ENCODE results near the gene TNN.
A peak's percentile ranks its signal among the peaks of the same experiment; 100 is the strongest.

TNN gene

DNA sequence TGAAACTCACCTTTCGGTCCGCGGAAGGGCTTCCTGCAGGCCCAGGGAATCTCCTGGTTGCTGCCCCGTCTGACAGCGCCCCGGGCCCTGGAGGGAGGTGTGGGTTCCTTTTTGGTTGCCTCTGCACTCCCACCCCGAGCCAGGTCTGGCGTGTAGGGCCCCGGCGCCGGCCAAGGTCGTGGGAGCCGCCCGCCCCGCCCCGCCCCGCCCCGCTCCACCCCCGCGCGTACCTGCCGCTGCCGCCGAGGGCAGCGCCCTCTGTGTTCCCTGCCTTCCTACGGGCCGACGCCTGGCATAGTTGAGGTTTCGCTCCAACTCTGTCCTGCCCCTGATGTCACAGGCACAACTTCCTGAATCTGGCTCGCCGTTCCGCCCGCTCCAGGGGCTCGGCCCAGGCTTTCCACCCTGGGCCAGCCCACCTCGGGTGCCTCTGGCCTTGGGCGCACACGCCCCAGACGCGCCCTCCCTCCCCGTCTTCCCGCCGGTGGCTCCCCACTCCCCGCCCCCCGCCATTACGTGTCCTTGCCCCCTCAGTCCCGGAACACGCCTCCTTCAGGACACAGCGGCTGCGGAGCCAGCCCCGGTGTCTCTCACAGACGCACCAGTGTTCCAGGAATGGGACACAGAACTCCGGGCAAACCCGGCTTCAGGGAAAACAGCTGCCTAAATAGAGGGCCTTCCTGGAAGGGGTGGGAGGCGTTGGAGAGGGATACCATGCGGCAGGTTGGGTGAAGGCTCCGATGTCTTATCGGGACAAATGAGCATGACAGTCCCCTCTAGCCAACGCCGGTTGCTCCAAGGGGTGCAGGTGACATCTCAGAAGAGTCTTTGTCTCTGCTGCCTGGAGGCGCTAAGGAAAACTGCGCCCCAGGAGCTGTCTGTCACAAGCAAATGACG lies 125.2 kb downstream of the TNN start, which contains the start of gene KIAA0040:
TSS of gene KIAA0040 (minus strand) at position 147 of the 897 bp plus-strand sequence. CDS start 31,763 bp downstream, outside the sequence.
- no peak for DNase-seq (ENCODE audit: low read depth)
- no peak for TF ChIP-seq CTCF (conservative IDR thresholded peaks at IDR 0.05; ENCODE audit: low read depth, low read length)
- peak within 1 kb of the TSS; percentile 44 for H3K4me3 ChIP-seq (ENCODE audit: low read length)

GRCh38 chr1:175193527-175193910 lies 125.9 kb downstream of the TNN start:
- no peak overlapping the region for H3K4me3 ChIP-seq (ENCODE audit: low read length)
- DNase-seq (ENCODE audit: low read depth): no peak
- TF ChIP-seq CTCF (conservative IDR thresholded peaks at IDR 0.05; ENCODE audit: low read depth, low read length): no peak

DNA sequence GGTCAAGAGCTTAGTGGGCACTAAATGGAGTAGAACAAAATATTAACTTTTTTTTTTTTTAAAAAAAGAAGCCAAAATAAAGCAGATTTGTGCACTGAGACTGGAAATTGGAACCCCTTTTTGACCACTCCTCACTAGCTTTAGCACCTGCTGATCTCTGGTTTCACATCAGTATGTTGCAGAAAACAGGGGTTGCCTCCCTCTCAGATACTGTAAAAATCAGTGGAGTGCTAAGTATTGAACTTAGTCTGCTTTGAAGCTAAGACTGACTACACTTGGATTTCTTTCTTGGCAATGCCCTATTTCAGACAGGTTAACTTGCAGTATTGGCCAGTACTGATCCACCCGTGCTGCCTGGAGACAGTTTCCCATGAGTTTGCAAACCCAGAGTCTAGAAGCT lies 127.6 kb downstream of the TNN start:
- H3K4me3 ChIP-seq (ENCODE audit: low read length): no peak overlapping the region
- TF ChIP-seq CTCF (conservative IDR thresholded peaks at IDR 0.05; ENCODE audit: low read depth, low read length): no peak
- no peak for DNase-seq (ENCODE audit: low read depth)

- no peak for DNase-seq (ENCODE audit: low read depth)
- H3K4me3 ChIP-seq (ENCODE audit: low read length): no peak overlapping the region
- TF ChIP-seq CTCF (conservative IDR thresholded peaks at IDR 0.05; ENCODE audit: low read depth, low read length): no peak
Observed at GRCh38 chr1:175195798-175196197, 128.2 kb downstream of the TNN start.

DNA sequence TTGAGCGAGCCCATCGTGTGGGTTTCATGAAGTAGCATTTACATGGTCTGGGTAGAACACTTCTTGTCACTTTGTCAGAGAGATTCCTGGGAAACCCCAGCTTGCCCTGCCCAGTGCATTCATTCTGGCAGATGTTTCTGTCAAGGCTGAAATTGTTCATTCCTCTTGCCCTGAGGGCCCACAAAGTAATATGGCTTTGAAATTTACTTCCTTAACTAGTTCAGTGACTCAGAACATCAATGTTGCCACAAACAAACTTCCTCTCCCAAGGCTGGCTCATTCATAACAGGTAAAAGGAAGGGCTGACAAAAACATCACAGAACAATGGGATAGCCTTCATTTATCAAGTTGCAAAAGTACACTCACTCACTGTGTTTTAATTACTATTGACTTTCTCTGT lies 129.9 kb downstream of the TNN start:
- DNase-seq (ENCODE audit: low read depth): no peak
- no peak for TF ChIP-seq CTCF (conservative IDR thresholded peaks at IDR 0.05; ENCODE audit: low read depth, low read length)
- H3K4me3 ChIP-seq (ENCODE audit: low read length): no peak overlapping the region

All from retinal pigment epithelial cell (primary cell).